Epithelial cell of esophagus (primary cell): ENCODE measurements around the gene TEKT5.

ENCODE experiments used
- DNase-seq: peaks from one replicate; pipeline ENCODE4 v3.0.0; 2010; ENCODE audit warnings: low read depth
- H3K4me3 ChIP-seq: 2 replicates; pipeline ENCODE4 v1.5.1; 2011; ENCODE audit warnings: mild to moderate bottlenecking, low read length, control low read depth
- CTCF ChIP-seq: IDR thresholded peaks from 2 replicates; pipeline ENCODE4 v1.5.1; 2011; ENCODE audit warnings: low read depth, mild to moderate bottlenecking, low read length, control low read depth, inconsistent platforms; ENCODE audit not compliant: insufficient read depth; ENCODE audit errors: missing control alignments

TEKT5 gene

DNA sequence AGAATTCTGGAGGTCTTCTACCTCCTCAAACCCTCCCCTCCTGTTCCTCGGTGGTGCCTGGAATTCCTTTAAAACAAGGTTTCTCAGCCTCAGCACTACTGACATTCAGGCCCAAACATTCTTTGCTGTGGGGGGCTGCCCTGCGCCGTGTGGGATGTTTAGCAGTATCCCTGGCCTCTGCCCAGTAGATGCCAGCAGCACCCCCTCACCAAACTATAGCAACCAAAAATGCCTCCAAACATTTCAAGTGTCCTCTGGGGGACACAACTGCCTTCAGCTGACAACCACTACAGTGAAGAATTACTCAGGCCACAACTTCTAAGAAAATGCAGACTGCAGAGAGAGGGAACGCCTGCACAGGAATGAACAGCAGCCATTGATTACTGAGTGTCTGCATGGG lies 28.4 kb downstream of the TEKT5 start:
- DNase-seq, result no peak
- no peak overlapping the region for H3K4me3 ChIP-seq
- no peak for TF ChIP-seq CTCF

DNA sequence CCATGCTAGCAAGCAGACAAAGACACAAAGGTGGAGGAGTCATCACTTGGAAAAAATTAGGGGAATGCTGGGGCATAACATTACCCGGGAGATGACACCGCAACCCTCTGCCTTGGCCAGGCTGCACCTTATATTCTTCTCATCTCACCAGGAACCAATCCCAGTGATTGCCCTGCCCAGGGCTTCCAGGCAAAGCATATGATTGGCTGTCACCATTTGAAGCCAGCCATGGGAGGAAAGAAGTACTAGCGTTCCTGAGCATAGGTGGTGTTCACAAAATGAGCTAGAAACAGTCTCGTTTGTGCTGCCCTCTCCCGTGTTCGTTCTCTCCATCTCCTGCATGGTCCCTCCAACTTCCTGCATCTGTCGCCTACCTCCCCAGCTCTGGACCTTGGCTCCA lies 29.6 kb downstream of the TEKT5 start:
- no peak for TF ChIP-seq CTCF
- peak; percentile 9 for DNase-seq

DNA sequence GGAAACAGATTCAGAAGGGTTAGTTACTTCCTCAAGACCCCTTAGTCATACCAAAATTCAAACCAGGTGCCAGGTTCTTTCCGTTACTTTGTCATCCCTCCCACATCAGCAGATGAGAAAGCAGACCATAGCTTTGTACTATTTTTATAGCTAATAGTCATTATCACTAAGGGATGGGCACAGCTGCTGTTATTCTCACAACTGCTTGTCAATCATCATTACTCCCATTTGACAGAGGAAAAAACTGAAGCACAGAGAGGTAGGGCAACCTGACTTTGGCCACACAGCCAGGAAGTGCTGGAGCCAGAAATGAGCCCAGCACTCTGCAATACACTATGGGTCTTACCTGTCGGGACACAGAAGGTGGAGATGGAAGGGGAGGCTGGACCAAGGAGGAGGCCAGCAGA lies 30.0 kb downstream of the TEKT5 start:
- H3K4me3 ChIP-seq, result no peak overlapping the region
- no peak for TF ChIP-seq CTCF
- no peak for DNase-seq

More for the DNA sequence above, 29.6 kb downstream of the TEKT5 start:
- H3K4me3 ChIP-seq, result no peak overlapping the region

GRCh38 chr16:10663744-10664143 lies 31.0 kb downstream of the TEKT5 start:
- no peak for DNase-seq
- H3K4me3 ChIP-seq, result no peak overlapping the region
- TF ChIP-seq CTCF, result no peak

DNA sequence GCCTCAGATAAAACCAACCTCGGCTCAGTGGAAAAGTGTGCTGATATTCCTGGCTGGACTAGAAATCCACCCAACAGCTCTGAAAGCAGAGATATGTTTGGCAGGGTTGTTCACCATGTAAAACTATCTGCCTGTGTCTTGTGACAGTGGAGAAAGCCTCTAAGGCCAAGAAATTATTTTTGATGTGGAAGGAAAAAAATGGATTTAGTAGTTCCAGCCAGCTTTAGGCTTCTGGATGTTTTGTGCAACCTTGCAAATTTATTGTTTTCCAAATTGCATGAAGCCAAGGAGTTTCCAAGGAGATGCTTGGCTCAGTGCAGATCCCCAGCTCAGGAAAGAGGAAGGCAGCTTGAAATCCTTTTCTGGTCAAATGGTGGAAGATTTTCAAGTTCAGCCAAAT lies 31.6 kb downstream of the TEKT5 start:
- DNase-seq, result no peak
- H3K4me3 ChIP-seq, result no peak overlapping the region
- TF ChIP-seq CTCF, result no peak

GRCh38 chr16:10662212-10662611 lies 32.5 kb downstream of the TEKT5 start:
- H3K4me3 ChIP-seq, result no peak overlapping the region
- no peak for DNase-seq
- no peak for TF ChIP-seq CTCF

DNA sequence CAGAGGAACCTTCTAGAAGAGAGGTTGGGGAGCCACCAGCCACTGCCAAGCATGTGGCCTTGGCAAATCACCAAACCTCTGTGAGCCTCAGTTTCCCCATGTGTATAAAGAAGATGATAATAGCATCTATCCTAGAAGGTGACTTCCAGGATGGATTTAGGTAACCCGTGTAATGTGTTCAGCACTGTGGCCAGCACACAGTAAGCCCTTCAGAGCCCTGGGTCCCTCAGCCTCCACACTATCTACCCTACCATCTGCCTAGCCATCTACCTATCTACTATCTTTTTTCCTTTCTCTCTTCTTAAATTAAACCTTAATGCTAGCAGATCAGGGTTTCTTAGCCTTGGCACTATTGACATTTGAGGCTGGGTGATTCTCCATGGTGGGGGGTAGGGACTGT lies 33.0 kb downstream of the TEKT5 start:
- H3K4me3 ChIP-seq, result no peak overlapping the region
- TF ChIP-seq CTCF, result no peak

More for the DNA sequence above, 33.0 kb downstream of the TEKT5 start:
- DNase-seq, result no peak
